Bronchial epithelial cell (primary cell): Measurements from ENCODE around the gene CDSN. TPM values are rescaled to one million over a fixed set of nuclear protein-coding genes. Genes with fewer than 3 reads are reported as not detected.

ENCODE experiments used
- DNase-seq: peaks from one replicate; pipeline ENCODE4 v3.0.0-alpha.2; 2010; ENCODE audit warnings: low read depth
- FAIRE-seq: peaks from 2 replicates; lab custom pipeline; 2011; peaks lifted over from hg19 to GRCh38; lab: Jason Lieb, UNC
- H3K27me3 ChIP-seq: 2 replicates; pipeline ENCODE4 v1.5.1; 2011; ENCODE audit warnings: low read length; ENCODE audit not compliant: control insufficient read depth, insufficient read depth
- H3K36me3 ChIP-seq: 2 replicates; pipeline ENCODE4 v1.5.1; 2011; ENCODE audit warnings: low read length; ENCODE audit not compliant: control insufficient read depth, insufficient read depth
- H3K4me3 ChIP-seq: 2 replicates; pipeline ENCODE4 v1.5.1; 2011; ENCODE audit warnings: mild to moderate bottlenecking, low read depth, low read length, control low read depth
- total RNA-seq: library from RNA; depleted of rRNA; stranded (reverse); fragments of >200 nt; gene quantifications from 2 replicates; pipeline ENCODE4 v1.2.1, GENCODE V29; 2014
- TF ChIP-seq, protein P1 (sequence below): IDR thresholded peaks from 2 replicates; pipeline ENCODE4 v1.5.1; 2011; ENCODE audit warnings: mild to moderate bottlenecking, moderate library complexity, low read length, control low read depth, inconsistent platforms; ENCODE audit not compliant: insufficient read depth, severe bottlenecking

The CDSN gene
- total RNA-seq, 1 donor from 2014 or later, result not detected

DNA sequence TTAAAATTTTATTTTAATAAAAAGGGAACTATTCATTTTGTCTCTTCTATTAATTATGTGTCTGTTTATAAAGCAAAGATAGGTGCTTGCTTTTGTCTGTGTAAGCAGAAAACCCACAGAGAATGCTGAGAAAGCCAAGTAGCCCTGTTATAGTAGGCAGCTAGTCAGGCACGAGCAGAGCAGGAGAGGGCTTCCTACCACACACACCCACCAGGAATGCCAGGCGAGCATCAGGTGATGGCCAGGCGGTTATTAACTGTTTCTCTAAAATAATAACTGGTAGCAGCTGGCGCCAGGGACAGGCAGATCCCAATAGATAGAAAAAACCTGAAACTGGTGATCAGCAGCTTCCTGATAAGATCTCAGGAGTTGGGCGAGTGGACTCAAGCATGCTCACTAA, 23.6 kb downstream of the CDSN start:
- Histone ChIP-seq H3K36me3 (no peaks in the 10 kb centered on the region), H3K27me3 (no peaks in the 10 kb centered on the region), H3K4me3 (no peak overlapping the region)
- TF ChIP-seq, protein P1, sequence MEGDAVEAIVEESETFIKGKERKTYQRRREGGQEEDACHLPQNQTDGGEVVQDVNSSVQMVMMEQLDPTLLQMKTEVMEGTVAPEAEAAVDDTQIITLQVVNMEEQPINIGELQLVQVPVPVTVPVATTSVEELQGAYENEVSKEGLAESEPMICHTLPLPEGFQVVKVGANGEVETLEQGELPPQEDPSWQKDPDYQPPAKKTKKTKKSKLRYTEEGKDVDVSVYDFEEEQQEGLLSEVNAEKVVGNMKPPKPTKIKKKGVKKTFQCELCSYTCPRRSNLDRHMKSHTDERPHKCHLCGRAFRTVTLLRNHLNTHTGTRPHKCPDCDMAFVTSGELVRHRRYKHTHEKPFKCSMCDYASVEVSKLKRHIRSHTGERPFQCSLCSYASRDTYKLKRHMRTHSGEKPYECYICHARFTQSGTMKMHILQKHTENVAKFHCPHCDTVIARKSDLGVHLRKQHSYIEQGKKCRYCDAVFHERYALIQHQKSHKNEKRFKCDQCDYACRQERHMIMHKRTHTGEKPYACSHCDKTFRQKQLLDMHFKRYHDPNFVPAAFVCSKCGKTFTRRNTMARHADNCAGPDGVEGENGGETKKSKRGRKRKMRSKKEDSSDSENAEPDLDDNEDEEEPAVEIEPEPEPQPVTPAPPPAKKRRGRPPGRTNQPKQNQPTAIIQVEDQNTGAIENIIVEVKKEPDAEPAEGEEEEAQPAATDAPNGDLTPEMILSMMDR, result no peak
- DNase-seq (no peak), FAIRE-seq (no peak)

DNA sequence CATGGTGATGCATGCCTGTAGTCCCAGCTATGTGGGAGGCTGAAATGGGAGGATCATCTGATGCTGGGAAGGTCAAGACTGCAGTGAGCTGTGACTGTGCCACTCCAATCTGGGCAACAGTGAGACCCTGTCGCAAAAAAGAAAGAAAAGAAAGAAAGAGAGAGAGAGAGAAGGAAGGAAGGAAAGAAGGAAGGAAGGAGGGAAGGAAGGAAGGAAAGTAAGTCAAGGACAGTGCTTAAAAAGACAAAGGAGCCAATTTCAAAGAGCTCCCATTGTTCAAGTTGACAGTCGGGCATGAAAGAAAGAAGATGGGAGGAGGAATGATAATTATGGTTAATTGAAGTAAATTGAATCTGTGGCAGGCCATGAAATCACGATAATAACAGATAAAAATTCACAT, 24.0 kb downstream of the CDSN start:
- Histone ChIP-seq H3K27me3 (no peaks in the 10 kb centered on the region), H3K36me3 (no peaks in the 10 kb centered on the region), H3K4me3 (no peak overlapping the region)
- TF ChIP-seq, protein P1, result no peak
- FAIRE-seq (no peak), DNase-seq (no peak)

DNA sequence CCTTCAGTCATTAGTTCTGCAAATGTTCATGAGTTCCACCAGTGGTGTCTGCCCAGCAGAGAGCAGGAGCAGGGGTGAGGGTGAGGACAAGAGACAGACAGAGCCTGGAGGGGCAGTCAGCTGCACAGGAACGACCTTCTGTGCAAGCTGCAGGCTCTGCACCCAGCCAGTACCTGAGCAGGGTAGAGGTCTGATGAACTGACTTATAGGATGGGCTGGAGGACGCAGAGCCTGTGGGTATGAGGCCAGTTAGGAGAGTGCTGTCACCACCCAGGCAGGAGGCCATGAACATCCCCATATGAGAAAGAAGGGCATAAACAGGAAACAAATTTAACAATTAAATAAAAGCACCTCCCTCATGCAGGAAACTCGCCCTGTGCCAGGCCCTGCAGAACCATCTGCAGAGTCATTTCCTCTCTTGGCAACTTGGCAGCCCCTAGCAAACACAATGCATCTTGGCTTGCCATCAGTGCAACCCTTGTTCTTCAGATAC, 25.8 kb downstream of the CDSN start:
- TF ChIP-seq, protein P1, result no peak
- no peaks in the 10 kb centered on the region for H3K36me3 ChIP-seq
- H3K27me3 ChIP-seq, result no peaks in the 10 kb centered on the region
- DNase-seq (peak; percentile 44), FAIRE-seq (no peak)
- no peak overlapping the region for H3K4me3 ChIP-seq

DNA sequence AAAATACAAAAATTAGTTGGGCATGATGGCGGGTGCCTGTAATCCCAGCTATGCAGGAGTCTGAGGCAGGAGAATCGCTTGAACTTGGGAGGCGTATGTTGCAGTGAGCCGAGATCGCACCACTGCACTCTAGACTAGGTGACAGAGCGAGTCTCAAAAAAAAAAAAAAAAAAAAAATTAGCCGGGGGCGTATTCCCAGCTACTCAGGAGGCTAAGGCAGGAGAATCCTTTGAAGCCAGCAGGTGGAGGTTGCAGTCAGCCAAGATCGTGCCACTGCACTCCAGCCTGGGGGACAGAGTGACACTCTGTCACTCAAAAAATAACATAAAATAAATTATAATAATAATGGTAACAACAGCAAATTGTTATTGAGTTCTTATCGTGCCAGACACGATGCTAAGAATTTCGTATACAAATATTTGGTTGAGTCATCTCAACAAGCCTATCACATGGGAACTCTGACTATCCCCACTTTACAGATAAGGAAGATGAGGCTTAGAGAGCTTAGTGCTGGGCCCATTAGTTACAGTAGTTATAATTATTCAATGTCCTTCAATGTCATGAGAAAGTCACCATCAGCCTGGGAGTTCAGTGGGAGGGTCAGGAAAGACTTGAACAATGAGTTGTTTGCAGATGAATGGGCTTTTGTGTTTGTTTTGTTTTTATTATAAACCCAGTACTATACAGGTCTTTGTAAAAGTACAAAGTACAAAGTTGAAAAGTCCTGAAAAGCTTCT, 27.3 kb downstream of the CDSN start:
- TF ChIP-seq, protein P1, result no peak
- H3K36me3 ChIP-seq, result no peaks in the 10 kb centered on the region
- FAIRE-seq (no peak), DNase-seq (no peak)
- no peaks in the 10 kb centered on the region for H3K27me3 ChIP-seq
- H3K4me3 ChIP-seq, result no peak overlapping the region

GRCh38 chr6:31092238-31092637, 28.0 kb downstream of the CDSN start:
- no peak for DNase-seq
- H3K27me3 ChIP-seq, result no peaks in the 10 kb centered on the region

More at GRCh38 chr6:31092238-31092637, 28.0 kb downstream of the CDSN start:
- TF ChIP-seq, protein P1, result no peak
- Histone ChIP-seq H3K4me3 (no peak overlapping the region), H3K36me3 (no peaks in the 10 kb centered on the region)
- no peak for FAIRE-seq
